Measurements from ENCODE around the gene THOC2.
"Not testable (repeated sequence)": the region's sequence is repeated elsewhere in the genome, so short reads cannot be mapped to it uniquely, and the experiment has no call there.

GRCh38 chrX:123648811-123649181 is 84.1 kb downstream of the THOC2 start:
- not testable (repeated sequence) for TF ChIP-seq POLR2A (IDR thresholded peaks at IDR 0.05); CTCF (IDR thresholded peaks at IDR 0.05); POLR2AphosphoS5 (IDR thresholded peaks at IDR 0.05; ENCODE audit: insufficient read depth in 1 of 2, low read depth in 1 of 2)

All from vagina (tissue), 2 donors.